Fibroblast of lung (primary cell): ENCODE measurements around the gene FPR2. TPM values are rescaled to one million over a fixed set of nuclear protein-coding genes. Genes with fewer than 3 reads are reported as not detected.
"Not testable (repeated sequence)": the region's sequence is repeated elsewhere in the genome, so short reads cannot be mapped to it uniquely, and the experiment has no call there.

Experiments
- DNase-seq, 2 donors: peaks; one replicate each; pipeline versions ENCODE4 v3.0.0 to v3.0.0-alpha.2; 2010; ENCODE audit warnings: low read depth in 2 of 2
- H2AFZ ChIP-seq: 2 replicates; pipeline ENCODE4 v1.5.1; 2012; ENCODE audit warnings: low read length, control low read depth, inconsistent platforms
- H3K27ac ChIP-seq: 2 replicates; pipeline ENCODE4 v1.5.1; 2011; ENCODE audit warnings: low read length, control low read depth; ENCODE audit not compliant: insufficient read depth
- H3K27me3 ChIP-seq: 2 replicates; pipeline ENCODE4 v1.5.1; 2011; ENCODE audit warnings: mild to moderate bottlenecking, low read length; ENCODE audit not compliant: control insufficient read depth, insufficient read depth
- H3K36me3 ChIP-seq: 2 replicates; pipeline ENCODE4 v1.5.1; 2011; ENCODE audit warnings: low read length; ENCODE audit not compliant: control insufficient read depth, insufficient read depth
- H3K4me1 ChIP-seq: 2 replicates; pipeline ENCODE4 v1.5.1; 2011; ENCODE audit warnings: low read length; ENCODE audit not compliant: control insufficient read depth, insufficient read depth; ENCODE audit errors: extremely low read depth
- H3K4me2 ChIP-seq: 2 replicates; pipeline ENCODE4 v1.5.1; 2011; ENCODE audit warnings: low read length, control low read depth; ENCODE audit not compliant: insufficient read depth; ENCODE audit errors: extremely low read depth
- H3K4me3 ChIP-seq, 4 experiments: fragments of 200-600 bp in 1 of 4; sonication (generic) in 1 of 4; replicated peaks in 1 of 4; 2 replicates each; pipeline ENCODE4 v1.5.1; 2011 to 2016; ENCODE audit warnings: low read length in 4 of 4, low read depth in 3 of 4, mild to moderate bottlenecking in 3 of 4, control low read depth in 2 of 4, inconsistent platforms in 1 of 4, mixed read lengths in 1 of 4; ENCODE audit not compliant: insufficient read depth in 1 of 4; ENCODE audit errors: control extremely low read depth in 1 of 4
- H3K79me2 ChIP-seq: 2 replicates; pipeline ENCODE4 v1.5.1; 2012; ENCODE audit warnings: mild to moderate bottlenecking, low read length, inconsistent platforms; ENCODE audit not compliant: control insufficient read depth, insufficient read depth
- H3K9ac ChIP-seq: 2 replicates; pipeline ENCODE4 v1.5.1; 2011; ENCODE audit warnings: mild to moderate bottlenecking, low read length, control low read depth; ENCODE audit not compliant: insufficient read depth
- H3K9me3 ChIP-seq: 2 replicates; pipeline ENCODE4 v1.5.1; 2012; ENCODE audit warnings: low read depth, low read length; ENCODE audit not compliant: control insufficient read depth, insufficient read depth
- H4K20me1 ChIP-seq: 2 replicates; pipeline ENCODE4 v1.5.1; 2011; ENCODE audit warnings: low read length; ENCODE audit not compliant: control insufficient read depth, insufficient read depth; ENCODE audit errors: extremely low read depth
- CTCF ChIP-seq, 2 donors: IDR thresholded peaks in 1 of 2; conservative IDR thresholded peaks in 1 of 2; 1 replicate in 1 of 2; 2 replicates in 1 of 2; pipeline ENCODE4 v1.5.1; 2011 to 2012; ENCODE audit warnings: low read length in 2 of 2, control low read depth in 1 of 2, inconsistent platforms in 1 of 2, low read depth in 1 of 2, mild to moderate bottlenecking in 1 of 2
- EZH2 ChIP-seq: IDR thresholded peaks from 2 replicates; pipeline ENCODE4 v1.5.1; 2012; ENCODE audit warnings: low read length, control low read depth, mild to moderate bottlenecking; ENCODE audit errors: missing control alignments
- polyA plus RNA-seq, 2 donors: library from polyadenylated mRNA; depleted of rRNA in 1 of 2; stranded (reverse) in 1 of 2; unstranded in 1 of 2; fragments of >200 nt; gene quantifications; 2 replicates each; pipeline ENCODE4 v1.2.1, GENCODE V29; 2011 to 2012; ENCODE audit warnings: missing spikeins in 1 of 2
- total RNA-seq: library from RNA; depleted of rRNA; stranded (reverse); fragments of >200 nt; gene quantifications from 2 replicates; pipeline ENCODE4 v1.2.1, GENCODE V29; 2014

FPR2 gene
- total and polyA plus RNA-seq, 2 donors (not counting 1 experiment from before 2014, with no cell fraction given): 0.12 TPM; not detected in 1

- no peak overlapping the region for H2AFZ ChIP-seq
- DNase-seq: peak; percentile 71 to 81
- H3K79me2 ChIP-seq: no peaks in the 10 kb centered on the region
- H3K4me2 ChIP-seq: no peak overlapping the region
- H3K9ac ChIP-seq: no peak overlapping the region
- no peaks in the 10 kb centered on the region for H3K4me1 ChIP-seq
- TF ChIP-seq EZH2 (no peak), CTCF (conservative IDR thresholded peaks at IDR 0.05 in 1 of 2, IDR thresholded peaks at IDR 0.05 in 1 of 2; ENCODE audit: low read depth in 1 of 2, low read length in 2 of 2) (no peak)
- H3K27ac ChIP-seq: no peak overlapping the region
- no peak overlapping the region for H3K4me3 ChIP-seq
- no peaks in the 10 kb centered on the region for H3K36me3 ChIP-seq
- no peaks in the 10 kb centered on the region for H3K27me3 ChIP-seq
- H3K9me3 ChIP-seq: no peaks in the 10 kb centered on the region
- H4K20me1 ChIP-seq: no peaks in the 10 kb centered on the region
These were observed 25.1 kb upstream of the FPR2 start for GRCh38 chr19:51735759-51736449.

GRCh38 chr19:51737389-51737788 lies 23.6 kb upstream of the FPR2 start:
- H2AFZ ChIP-seq: no peak overlapping the region
- no peak overlapping the region for H3K27ac ChIP-seq
- no peaks in the 10 kb centered on the region for H3K36me3 ChIP-seq
- no peak overlapping the region for H3K4me3 ChIP-seq
- no peaks in the 10 kb centered on the region for H4K20me1 ChIP-seq
- DNase-seq: no peak
- no peak overlapping the region for H3K9ac ChIP-seq
- H3K27me3 ChIP-seq: no peaks in the 10 kb centered on the region
- no peaks in the 10 kb centered on the region for H3K4me1 ChIP-seq
- no peaks in the 10 kb centered on the region for H3K9me3 ChIP-seq
- TF ChIP-seq CTCF (conservative IDR thresholded peaks at IDR 0.05 in 1 of 2, IDR thresholded peaks at IDR 0.05 in 1 of 2; ENCODE audit: low read depth in 1 of 2, low read length in 2 of 2) (no peak), EZH2 (no peak)
- no peak overlapping the region for H3K4me2 ChIP-seq
- H3K79me2 ChIP-seq: no peaks in the 10 kb centered on the region

GRCh38 chr19:51737924-51738323 lies 23.1 kb upstream of the FPR2 start:
- no peak overlapping the region for H3K9ac ChIP-seq
- H3K79me2 ChIP-seq: no peaks in the 10 kb centered on the region
- DNase-seq: no peak
- H3K4me2 ChIP-seq: no peak overlapping the region
- H2AFZ ChIP-seq: no peak overlapping the region
- no peaks in the 10 kb centered on the region for H3K27me3 ChIP-seq
- no peak overlapping the region for H3K4me3 ChIP-seq
- no peaks in the 10 kb centered on the region for H4K20me1 ChIP-seq
- H3K27ac ChIP-seq: no peak overlapping the region
- no peaks in the 10 kb centered on the region for H3K4me1 ChIP-seq
- no peaks in the 10 kb centered on the region for H3K36me3 ChIP-seq
- TF ChIP-seq EZH2 (no peak), CTCF (conservative IDR thresholded peaks at IDR 0.05 in 1 of 2, IDR thresholded peaks at IDR 0.05 in 1 of 2; ENCODE audit: low read depth in 1 of 2, low read length in 2 of 2) (no peak)
- H3K9me3 ChIP-seq: no peaks in the 10 kb centered on the region

GRCh38 chr19:51738523-51738922 lies 22.5 kb upstream of the FPR2 start:
- not testable (repeated sequence) for H3K4me2 ChIP-seq, H3K4me3 ChIP-seq, H3K9me3 ChIP-seq, H3K27ac ChIP-seq, H3K9ac ChIP-seq, H2AFZ ChIP-seq, H4K20me1 ChIP-seq, H3K79me2 ChIP-seq, DNase-seq, H3K27me3 ChIP-seq, H3K4me1 ChIP-seq, H3K36me3 ChIP-seq
